ENCODE measurements around the gene EYA3.
A peak's percentile ranks its signal among the peaks of the same experiment; 100 is the strongest.

Gene EYA3

DNA sequence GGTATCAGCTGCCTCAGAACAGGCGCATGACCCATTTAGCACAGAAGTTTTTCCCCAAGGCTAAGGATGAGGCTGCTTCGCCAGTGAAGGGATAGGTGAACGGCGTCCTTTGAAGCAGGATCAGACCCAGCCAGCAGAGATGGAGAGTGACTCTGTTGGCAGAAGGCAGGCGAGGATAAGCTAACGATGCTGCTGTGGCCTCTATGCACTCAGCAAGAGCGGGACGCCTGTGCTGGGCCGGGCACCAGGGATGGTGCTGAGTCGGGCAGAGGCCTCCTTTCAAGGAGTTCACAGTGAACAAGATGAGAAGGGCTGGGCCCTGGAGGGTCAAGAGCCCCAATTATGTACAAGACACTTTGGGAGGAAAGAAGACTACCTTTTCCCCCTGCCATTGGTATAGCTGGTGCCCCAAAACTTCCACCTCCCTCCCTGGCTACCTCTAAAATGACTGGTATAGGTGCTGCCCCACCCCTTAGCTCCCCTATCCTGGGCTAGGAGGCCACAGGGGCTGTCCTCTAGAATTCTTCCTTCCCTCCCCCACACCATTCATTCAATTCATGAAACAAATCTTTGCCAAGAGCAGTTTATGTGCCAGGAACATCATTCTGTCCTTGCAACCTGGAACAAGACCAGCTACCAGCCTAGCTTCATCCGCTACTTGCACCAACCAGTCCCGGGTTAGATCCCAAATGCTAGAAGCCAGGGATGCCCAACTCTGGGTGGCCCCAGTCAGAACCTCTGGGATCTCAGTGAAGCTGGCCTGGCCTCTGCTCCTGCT, 121.1 kb downstream of the EYA3 start:
- DNase-seq: no peak

DNA sequence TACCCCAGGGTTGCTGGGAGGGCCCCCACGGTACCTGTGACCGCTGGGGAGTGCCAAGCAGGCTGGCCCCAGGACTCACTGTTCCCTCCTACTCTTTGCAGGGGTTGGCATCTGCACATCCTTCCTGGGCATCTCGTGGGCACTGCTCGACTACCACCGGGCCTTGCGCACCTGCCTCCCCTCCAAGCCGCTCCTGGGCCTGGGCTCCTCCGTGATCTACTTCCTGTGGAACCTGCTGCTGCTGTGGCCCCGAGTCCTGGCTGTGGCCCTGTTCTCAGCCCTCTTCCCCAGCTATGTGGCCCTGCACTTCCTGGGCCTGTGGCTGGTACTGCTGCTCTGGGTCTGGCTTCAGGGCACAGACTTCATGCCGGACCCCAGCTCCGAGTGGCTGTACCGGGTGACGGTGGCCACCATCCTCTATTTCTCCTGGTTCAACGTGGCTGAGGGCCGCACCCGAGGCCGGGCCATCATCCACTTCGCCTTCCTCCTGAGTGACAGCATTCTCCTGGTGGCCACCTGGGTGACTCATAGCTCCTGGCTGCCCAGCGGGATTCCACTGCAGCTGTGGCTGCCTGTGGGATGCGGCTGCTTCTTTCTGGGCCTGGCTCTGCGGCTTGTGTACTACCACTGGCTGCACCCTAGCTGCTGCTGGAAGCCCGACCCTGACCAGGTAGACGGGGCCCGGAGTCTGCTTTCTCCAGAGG, 121.9 kb downstream of the EYA3 start:
- no peak for DNase-seq

DNA sequence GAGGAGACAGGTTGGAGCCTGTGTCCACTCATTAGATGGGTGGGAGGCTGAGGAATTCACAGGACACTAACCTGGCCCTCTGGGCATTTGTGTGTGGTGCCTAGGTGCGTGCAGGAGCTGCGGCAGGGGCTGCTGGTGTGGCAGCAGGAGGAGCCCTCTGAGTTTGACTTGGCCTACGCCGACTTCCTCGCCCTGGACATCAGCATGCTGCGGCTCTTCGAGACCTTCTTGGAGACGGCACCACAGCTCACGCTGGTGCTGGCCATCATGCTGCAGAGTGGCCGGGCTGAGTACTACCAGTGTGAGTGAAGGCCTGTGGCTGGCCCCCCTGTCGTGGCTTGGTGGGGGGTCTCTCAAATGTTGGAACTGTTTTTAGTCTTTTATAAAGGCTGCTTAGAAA, 125.0 kb downstream of the EYA3 start:
- DNase-seq: no peak

DNA sequence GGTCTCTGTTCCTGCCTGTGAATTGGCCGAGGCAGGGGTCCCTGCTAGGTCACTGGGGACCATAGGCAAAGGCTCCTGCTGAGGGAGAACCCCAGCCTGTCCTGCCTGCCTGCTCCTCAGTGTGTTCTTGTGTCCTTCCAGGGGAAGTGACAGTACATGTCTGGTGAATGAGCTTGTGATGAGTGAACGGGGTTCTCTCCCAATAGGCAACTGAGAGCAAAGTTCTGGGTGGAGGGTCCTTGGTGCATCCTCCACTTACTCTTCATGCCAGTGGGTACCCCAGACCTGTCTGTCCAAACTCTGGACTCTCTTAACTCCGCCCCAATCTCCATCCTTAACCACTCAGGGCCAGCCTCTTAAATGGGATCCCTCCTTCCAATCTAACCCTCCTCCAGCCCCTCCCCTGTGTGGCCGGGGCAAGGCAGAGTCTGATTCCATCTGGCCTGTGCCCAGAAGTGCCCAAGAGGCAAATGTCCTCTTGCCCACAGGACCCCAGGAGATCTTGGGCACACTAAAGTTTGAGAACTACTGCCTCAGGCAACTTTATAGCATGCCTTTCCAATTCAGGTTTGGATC, 126.7 kb downstream of the EYA3 start:
- DNase-seq: no peak

DNA sequence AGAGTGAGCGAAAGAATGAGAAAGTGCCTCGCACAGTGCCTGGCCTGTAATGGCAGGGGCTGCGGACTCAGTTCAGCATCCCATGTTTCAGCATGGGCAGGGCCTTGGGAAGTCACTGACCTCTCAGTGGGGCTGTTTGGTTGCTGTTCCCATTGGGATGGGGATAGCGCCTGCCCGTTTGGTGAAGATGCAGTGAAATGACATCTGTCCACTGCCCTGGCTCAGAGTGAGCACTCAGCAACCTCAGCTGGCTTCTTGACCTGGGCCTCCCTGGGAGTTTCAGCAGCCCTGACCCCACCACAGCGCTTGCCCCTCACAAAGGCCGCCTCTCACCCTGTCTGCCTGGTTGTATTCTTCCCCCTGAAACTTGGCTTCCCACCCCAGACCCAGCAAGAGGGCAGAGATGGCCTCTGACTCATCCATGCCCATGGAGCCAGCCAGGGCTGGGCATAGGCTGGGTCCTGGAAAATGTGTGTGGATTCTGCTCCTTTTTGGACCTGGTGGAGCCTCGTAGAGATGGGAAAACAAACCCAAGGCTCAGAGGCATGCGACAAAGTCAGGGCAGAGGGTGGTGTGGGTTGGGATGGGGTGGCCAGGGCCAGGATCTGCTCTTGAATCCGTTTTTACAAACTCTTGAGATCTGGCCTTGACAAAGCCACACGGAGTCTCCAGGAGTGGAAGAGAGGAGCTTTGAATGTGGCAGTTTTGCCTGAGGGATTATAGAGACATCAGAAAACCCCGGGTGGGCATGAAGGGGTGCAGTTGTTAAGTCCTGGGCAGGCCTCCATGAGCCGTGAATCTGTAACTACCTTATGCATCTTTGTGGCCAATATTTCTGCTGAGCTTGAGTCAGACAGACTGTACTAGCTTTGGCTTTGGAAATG, 127.4 kb downstream of the EYA3 start:
- no peak for DNase-seq

DNA sequence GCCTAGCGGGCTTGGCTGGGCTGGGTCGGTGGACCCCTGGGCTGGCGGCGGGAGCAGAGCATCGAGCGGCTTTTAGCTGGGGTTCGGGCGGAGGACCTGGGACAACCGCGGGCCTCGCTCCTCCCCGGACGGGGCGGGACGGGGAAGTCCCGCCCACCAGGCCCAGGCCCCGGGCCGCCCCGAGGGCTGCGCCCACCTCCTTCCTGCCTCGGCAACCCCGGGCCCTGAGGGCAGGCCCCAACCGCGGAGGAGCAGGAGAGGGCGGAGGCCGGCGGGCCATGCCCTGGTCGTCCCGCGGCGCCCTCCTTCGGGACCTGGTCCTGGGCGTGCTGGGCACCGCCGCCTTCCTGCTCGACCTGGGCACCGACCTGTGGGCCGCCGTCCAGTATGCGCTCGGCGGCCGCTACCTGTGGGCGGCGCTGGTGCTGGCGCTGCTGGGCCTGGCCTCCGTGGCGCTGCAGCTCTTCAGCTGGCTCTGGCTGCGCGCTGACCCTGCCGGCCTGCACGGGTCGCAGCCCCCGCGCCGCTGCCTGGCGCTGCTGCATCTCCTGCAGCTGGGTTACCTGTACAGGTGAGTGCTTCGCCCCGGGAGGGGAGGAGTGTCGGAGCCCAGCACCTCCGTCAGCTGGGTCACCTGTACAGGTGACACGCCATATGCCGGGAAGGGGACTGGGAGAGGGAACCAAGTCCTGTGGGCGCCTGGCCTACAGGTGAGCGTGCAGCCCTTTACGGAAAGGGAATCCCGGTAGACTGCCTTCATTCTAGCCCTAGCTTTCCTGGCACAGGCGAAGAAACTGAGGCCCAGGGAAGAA, 128.4 kb downstream of the EYA3 start, which contains the start of gene XKR8:
TSS of gene XKR8 (plus strand) at position 182 of the 812 bp plus-strand sequence. CDS start at position 279, 97 bp downstream.
- peak; percentile 85 to 91 for DNase-seq

DNA sequence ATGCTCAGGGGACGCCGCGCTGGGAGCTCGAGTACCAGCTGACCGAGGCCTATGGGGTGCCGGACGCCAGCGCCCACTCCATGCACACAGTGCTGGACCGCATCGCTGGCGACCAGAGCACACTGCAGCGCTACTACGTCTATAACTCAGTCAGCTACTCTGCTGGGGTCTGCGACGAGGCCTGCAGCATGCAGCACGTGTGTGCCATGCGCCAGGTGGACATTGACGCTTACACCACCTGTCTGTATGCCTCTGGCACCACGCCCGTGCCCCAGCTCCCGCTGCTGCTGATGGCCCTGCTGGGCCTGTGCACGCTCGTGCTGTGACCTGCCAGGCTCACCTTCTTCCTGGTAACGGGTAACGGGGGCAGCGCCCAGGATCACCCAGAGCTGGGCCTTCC, 129.9 kb downstream of the EYA3 start:
- DNase-seq: no peak

DNA sequence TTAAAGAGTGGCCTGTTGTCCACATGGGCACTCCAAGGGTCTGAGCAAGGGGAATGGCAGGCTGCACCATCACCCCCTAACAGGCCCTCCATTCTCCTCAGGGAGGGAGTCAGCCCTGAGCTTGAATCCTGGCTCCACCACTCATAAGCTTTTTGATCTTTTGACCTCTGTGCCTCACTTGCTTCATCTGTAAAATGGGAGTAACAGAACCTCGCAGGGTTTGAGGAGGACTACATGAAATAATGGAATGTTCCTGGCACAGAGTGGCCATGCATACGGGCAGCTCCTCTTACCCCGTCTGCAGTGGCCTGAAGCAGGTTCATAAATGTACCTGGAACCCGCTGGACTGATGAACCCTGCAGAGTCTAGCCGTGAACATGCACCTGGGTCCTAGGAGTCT, 130.8 kb downstream of the EYA3 start:
- no peak for DNase-seq

DNA sequence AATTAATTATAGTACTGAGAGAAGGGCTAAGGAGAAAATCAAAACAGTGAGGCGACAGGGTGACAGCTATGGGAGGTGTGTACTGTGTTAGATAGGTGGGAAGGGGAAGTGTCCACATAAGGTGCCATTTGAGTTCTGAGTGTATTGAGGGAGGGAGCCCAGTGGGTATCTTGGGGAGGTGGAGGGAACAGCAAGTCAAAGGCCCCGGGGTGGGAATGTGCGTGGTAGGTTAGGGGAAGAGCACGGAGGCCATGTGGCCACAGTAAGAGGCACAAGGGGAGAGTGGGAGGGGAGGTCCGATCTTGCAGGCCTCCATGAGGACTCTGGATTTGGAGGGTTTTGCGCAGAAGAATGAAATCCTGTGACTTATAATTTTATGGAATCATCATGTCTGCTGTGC, 131.6 kb downstream of the EYA3 start:
- no peak for DNase-seq

DNA sequence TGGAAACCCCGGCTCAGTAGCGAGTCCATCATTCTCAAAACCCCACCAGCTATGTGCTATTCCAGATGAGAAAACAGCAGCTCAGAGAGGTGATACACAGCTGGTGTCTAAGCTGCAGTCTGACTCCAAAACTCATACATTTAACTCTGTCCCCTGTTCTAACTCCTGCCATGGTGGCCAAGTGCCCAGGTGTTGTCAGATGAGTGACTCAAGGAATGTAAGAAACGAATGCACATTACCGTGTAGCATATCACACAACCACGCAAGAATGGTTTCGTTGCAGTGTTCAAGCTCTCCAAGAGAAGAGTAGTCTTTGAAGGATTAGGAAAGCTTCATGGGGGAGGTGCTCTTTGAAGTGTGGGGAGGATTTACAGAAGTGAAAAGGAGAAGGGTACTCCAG, 133.3 kb downstream of the EYA3 start:
- DNase-seq: no peak

DNA sequence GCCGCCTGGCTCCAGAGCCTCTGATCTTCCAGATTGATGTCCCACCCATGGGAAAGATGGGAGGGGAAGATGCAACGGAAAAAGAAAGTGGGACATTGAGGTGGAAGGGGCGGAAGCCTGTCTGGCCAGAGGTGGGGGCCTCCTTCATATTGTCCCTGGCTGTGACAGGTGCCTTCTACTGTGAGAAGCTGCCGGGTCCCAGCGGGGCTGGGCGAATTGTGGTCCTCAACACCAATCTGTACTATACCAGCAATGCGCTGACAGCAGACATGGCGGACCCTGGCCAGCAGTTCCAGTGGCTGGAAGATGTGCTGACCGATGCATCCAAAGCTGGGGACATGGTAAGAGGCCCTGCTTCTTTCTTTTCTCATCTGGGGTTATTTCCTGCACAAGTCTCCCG, 134.2 kb downstream of the EYA3 start:
- DNase-seq: no peak

DNA sequence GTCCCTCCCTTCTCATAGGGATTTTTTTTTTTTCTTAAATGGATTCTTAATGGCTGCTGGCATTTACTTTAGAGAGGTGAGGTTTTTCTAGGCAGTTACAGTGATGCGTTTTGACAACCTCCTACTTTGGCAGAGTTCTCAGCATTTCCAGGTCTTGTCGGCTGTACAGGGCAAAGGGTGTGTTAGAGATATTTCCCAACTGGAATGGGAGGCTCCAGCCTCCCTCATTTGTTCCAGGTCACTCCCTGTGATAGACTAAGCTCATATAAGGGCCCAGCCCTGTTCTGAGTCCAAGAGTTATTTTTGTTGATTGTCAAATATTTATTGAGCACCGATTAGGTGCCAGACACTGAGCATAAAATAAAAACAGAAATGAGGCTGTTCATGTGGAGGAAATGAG, 136.3 kb downstream of the EYA3 start:
- no peak for DNase-seq

DNA sequence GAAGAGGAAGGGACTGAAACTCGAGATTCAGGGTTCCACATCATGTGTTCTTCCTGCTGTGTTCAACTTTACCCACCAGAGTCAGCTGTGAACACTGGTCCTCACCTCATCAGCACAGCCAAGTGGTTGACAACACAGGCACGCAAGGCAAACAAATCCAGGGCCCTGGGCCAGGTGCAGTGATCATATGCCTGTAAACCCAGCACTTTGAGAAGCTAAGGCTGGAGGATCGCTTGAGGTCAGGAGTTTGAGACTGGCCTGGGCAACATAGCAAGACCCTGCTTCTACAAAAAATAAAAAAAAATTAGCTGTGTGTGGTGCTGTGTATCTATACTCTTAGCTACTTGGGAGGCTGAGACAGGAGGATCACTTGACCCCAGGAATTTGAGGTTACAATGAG, 137.0 kb downstream of the EYA3 start:
- no peak for DNase-seq

DNA sequence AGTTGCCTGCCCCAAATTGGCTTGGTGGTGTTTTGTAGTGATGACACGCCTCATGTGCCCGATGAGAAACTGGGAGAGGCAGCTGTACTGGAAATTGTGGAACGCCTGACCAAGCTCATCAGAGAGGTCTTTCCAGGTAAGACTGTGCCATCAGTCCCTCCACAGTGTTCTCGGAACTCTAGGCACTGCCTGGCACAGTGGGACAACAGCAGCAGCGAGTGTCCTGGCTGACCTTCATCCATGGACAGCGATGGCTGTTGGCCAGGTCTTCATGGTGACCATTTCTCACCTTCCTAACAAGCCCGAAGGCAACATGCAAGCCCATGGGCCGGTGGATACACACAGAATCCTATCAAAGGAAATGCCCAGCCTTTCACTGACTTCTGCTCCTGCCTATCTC, 139.4 kb downstream of the EYA3 start:
- DNase-seq: no peak

DNA sequence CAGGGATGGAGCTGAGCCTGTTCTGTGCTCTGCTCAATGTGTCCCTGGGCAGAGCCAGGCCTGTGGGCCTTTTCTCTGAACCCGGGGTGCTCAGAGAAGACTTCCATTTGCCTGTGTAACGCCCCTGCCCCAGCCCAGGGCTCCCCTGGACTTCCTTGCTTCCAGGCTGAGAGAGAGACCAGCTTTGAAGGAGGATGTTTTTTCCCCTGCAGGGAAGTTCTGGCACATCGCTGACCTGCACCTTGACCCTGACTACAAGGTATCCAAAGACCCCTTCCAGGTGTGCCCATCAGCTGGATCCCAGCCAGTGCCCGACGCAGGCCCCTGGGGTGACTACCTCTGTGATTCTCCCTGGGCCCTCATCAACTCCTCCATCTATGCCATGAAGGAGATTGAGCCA, 143.4 kb downstream of the EYA3 start:
- no peak for DNase-seq

DNA sequence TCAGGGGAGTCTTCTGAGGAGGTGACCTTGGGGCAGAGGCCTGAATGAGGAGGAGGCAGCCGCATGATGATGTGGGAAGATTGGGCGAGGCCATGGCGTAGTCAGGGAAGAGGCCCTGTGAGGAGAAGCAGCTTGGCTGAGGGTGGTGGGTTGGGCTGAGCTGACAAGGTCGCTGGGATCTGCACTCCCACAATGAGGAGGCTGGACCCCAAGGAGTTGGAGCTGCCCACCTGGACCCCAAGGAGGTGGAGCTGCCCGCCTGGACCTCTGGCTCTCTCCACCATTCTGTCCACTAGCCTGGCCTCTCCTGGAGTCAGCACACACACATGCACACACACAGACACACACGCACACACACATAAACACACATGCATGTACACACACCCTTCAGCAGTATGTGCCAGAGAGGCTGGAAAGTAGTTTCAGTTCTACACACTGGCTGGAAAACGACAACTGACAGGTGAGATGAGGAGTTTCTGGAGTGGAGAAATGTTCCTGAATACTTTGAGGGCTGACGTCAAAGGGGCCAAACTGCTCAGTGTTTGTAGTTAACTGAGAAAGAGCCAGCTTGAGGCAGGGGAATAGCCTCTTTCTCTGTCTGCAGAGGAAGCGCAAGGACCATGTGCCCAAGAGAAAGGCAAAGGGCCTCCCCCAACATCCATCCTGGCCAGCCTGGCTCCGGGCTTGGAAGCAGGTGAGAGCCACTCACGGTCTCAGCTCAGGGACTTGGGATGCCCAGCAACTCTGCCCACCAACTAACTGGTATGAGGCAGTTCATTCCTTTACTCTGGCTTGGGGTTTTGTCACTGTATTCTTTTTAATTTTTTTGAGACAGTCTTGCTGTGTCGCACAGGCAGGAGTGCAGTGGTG, 146.5 kb downstream of the EYA3 start:
- DNase-seq: no peak

DNA sequence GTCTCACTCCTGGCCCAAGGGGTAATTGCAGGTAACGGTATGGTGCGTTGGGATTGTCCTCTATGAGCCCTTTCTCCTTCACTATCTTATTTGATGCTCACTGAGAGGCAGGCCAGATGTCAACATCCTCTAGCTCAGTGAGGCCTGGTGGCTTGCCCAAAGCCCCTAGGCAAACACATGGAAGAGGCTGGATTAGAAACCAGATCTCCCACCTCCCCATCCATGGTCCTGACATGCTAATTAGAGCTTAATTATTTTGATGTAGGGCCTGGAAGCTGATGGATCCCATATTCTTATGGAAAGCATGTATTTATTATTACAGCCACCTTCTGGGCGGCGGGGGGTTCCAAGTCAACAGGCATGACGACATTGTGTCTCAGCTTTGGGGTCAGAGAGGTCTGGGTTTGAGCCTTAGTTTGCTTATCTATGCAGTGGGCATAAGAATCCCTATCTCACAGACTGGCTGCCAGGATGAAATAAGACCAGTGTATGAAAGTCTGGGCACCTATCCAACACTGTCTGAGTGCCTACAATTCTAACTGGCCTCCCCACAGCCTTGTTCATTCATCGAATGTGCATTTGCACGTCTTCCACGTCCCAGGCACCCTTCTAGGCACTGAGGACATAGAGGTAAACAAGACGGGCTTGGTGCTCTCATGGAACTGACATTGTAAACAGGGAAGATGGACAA, 147.4 kb downstream of the EYA3 start:
- no peak for DNase-seq

DNA sequence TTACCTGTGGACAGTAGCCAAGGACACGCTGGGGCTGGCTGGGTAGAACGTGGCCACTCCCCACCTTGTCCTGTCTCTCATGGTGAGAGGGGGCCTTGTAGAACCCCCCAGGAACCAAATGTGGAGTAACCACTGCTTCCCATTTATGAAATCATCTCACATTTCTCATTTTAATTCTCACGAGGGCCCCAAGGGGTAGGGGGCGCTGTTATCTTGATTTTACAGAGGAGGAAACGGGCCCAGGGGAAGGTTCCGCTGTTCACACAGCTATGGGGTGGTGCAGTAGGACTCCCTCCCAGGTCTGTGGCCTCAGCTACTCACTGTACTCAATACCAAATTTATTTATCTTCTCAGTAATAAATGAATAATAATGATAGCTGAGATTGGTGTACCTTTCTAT, 148.1 kb downstream of the EYA3 start:
- DNase-seq: peak; percentile 81 to 84

DNA sequence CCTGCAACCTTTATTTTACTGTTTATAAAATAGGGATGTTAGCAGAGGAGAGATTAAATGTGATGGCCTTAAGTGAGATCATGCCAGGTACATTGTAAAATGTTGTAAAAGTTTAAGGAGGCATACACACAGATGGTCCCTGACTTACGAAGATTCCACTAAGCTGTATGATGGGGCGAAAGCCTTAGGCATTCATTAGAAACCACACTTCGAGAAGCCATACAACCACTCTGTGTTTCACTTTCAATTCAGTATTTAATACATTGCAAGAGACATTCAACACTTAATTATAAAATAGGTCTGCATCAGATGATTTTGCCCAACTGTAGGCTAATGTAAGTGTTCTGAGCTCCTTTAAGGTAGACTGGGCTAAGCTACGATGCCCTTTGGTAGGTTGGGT, 149.9 kb downstream of the EYA3 start:
- DNase-seq: no peak

DNA sequence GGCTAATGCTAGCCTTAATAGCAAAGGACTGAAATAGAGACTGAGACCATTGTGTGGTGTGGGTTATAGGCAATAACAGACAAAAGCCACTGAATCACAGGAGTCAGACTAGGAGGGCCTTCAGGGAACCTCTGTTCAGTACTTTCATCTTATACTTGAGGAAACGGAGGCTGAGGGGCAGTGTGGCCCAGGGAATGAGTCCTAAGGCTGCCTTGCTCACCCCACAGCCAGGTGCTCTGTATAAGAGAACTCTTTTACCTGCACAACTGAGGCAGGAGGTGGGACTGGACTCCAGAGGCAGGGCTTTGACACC, 150.9 kb downstream of the EYA3 start:
- no peak for DNase-seq

DNA sequence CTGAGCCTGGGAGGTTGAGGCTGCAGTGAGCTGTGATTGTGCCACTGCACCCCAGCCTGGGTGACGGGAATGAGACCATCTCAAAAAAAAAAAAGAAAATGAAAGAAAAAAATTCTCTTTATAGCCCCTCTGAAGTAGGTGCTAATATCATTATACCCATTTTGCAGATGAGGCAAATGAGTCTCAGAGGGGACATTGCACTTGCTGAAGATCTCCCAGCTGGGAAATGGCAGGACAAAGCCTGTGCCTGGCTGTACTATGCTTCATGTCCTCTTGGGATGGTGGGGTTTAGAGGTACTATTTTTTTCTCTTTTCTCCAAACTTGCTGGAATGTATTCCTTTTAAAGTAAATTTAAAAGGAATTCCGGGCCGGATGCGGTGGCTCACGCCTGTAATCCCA, 152.0 kb downstream of the EYA3 start:
- DNase-seq: no peak

Data from activated T-cell treated with anti-CD3 and anti-CD28 coated beads, Interleukin-2, amount 50 U/mL, for 48 hours (primary cell).